Measurements from ENCODE around the gene SULT2A1.
"Not testable (repeated sequence)": the region's sequence is repeated elsewhere in the genome, so short reads cannot be mapped to it uniquely, and the experiment has no call there.

Gene SULT2A1

GRCh38 chr19:47896019-47896418 lies 9.9 kb upstream of the SULT2A1 start:
- Histone ChIP-seq H3K4me3 (no peak overlapping the region), H3K36me3 (ENCODE audit: insufficient read depth, low read length) (no peaks in the 10 kb centered on the region), H3K27ac (no peak overlapping the region), H3K9ac (ENCODE audit: insufficient read length) (no peak overlapping the region), H3K9me3 (ENCODE audit: low read depth, low read length) (peaks cover 2% of the 10 kb centered on the region; the same call in 1 of the 2 replicates)
- DNase-seq (ENCODE audit: low read depth, low spot score) = no peak
- TF ChIP-seq POLR2AphosphoS5 (IDR thresholded peaks at IDR 0.05; ENCODE audit: borderline replicate concordance, low read depth, low read length) (no peak), EZH2 (IDR thresholded peaks at IDR 0.05) (no peak), FOXP2 (optimal IDR thresholded peaks at IDR 0.05; ENCODE audit: control extremely low read depth, extremely low read length, insufficient read depth) (no peak)

DNA sequence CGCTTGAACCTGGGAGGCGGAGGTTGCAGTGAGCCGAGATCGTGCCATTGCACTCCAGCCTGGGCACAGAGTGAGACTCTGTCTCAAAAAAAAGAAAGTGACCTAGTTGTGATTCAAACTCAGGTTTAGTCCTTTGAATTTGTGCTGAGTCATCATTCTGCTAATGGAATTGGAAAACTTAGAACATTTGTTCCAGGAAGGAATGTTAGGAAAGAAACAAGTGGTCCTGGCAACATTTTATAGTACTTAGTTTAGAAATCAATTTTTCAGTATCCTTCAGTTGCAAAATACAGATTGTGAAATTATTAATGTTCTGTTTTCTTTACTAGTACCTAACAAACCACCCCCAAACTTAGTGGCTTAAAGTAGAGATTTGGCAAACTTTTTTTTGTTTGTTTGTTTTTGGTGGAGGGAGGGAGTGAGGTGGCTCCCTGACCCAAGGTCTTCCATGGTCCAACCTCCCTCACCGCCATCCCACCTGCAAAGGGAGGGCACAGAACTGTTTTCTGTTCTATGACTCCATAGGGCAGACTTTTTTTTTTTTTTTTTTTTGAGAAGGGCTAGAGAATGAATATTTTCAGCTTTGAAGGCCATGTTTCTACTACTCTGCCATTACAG lies 9.2 kb upstream of the SULT2A1 start:
- H3K4me3 ChIP-seq = no peak overlapping the region
- H3K27ac ChIP-seq = no peak overlapping the region
- H3K9ac ChIP-seq (ENCODE audit: insufficient read length) = no peak overlapping the region
- peaks cover 2% of the 10 kb centered on the region; the same call in 1 of the 2 replicates for H3K9me3 ChIP-seq (ENCODE audit: low read depth, low read length)
- H3K36me3 ChIP-seq (ENCODE audit: insufficient read depth, low read length) = no peaks in the 10 kb centered on the region
- TF ChIP-seq POLR2AphosphoS5 (IDR thresholded peaks at IDR 0.05; ENCODE audit: borderline replicate concordance, low read depth, low read length) = no peak
- no peak for TF ChIP-seq FOXP2 (optimal IDR thresholded peaks at IDR 0.05; ENCODE audit: control extremely low read depth, extremely low read length, insufficient read depth)
- TF ChIP-seq EZH2 (IDR thresholded peaks at IDR 0.05) = no peak
- DNase-seq (ENCODE audit: low read depth, low spot score) = no peak

GRCh38 chr19:47891923-47892666 lies 6.0 kb upstream of the SULT2A1 start:
- TF ChIP-seq EZH2 (IDR thresholded peaks at IDR 0.05) = no peak
- TF ChIP-seq FOXP2 (optimal IDR thresholded peaks at IDR 0.05; ENCODE audit: control extremely low read depth, extremely low read length, insufficient read depth) = no peak
- TF ChIP-seq POLR2AphosphoS5 (IDR thresholded peaks at IDR 0.05; ENCODE audit: borderline replicate concordance, low read depth, low read length) = no peak
- Histone ChIP-seq H3K9ac (ENCODE audit: insufficient read length) (peak overlapping the region; percentile 69), H3K4me3 (peak overlapping the region; percentile 36; the same call in 1 of the 2 replicates), H3K9me3 (ENCODE audit: low read depth, low read length) (peaks cover 2% of the 10 kb centered on the region; the same call in 1 of the 2 replicates), H3K36me3 (ENCODE audit: insufficient read depth, low read length) (no peaks in the 10 kb centered on the region), H3K27ac (peak overlapping the region; percentile 95)
- DNase-seq (ENCODE audit: low read depth, low spot score) = peak; percentile 18

GRCh38 chr19:47891622-47891922 lies 5.5 kb upstream of the SULT2A1 start:
- Histone ChIP-seq H3K4me3 (peak overlapping the region; percentile 36; the same call in 1 of the 2 replicates), H3K36me3 (ENCODE audit: insufficient read depth, low read length) (no peaks in the 10 kb centered on the region), H3K9me3 (ENCODE audit: low read depth, low read length) (peaks cover 2% of the 10 kb centered on the region; the same call in 1 of the 2 replicates), H3K9ac (ENCODE audit: insufficient read length) (peak overlapping the region; percentile 69), H3K27ac (peak overlapping the region; percentile 95)
- TF ChIP-seq FOXP2 (optimal IDR thresholded peaks at IDR 0.05; ENCODE audit: control extremely low read depth, extremely low read length, insufficient read depth) = no peak
- TF ChIP-seq EZH2 (IDR thresholded peaks at IDR 0.05) = no peak
- TF ChIP-seq POLR2AphosphoS5 (IDR thresholded peaks at IDR 0.05; ENCODE audit: borderline replicate concordance, low read depth, low read length) = no peak
- DNase-seq (ENCODE audit: low read depth, low spot score) = peak; percentile 14

- peak overlapping the region; percentile 95 for H3K27ac ChIP-seq
- no peak for TF ChIP-seq EZH2 (IDR thresholded peaks at IDR 0.05)
- TF ChIP-seq POLR2AphosphoS5 (IDR thresholded peaks at IDR 0.05; ENCODE audit: borderline replicate concordance, low read depth, low read length) = no peak
- TF ChIP-seq FOXP2 (optimal IDR thresholded peaks at IDR 0.05; ENCODE audit: control extremely low read depth, extremely low read length, insufficient read depth) = no peak
- no peaks in the 10 kb centered on the region for H3K36me3 ChIP-seq (ENCODE audit: insufficient read depth, low read length)
- H3K4me3 ChIP-seq = no peak overlapping the region; the same call in 1 of the 2 replicates
- DNase-seq (ENCODE audit: low read depth, low spot score) = no peak
- no peaks in the 10 kb centered on the region for H3K9me3 ChIP-seq (ENCODE audit: low read depth, low read length)
- no peak overlapping the region for H3K9ac ChIP-seq (ENCODE audit: insufficient read length)
Measured at GRCh38 chr19:47890865-47891621, 4.9 kb upstream of the SULT2A1 start.

GRCh38 chr19:47885067-47885463 lies 1.1 kb downstream of the SULT2A1 start:
- no peak for TF ChIP-seq FOXP2 (optimal IDR thresholded peaks at IDR 0.05; ENCODE audit: control extremely low read depth, extremely low read length, insufficient read depth)
- no peak for DNase-seq (ENCODE audit: low read depth, low spot score)
- Histone ChIP-seq H3K4me3 (no peak overlapping the region), H3K27ac (no peak overlapping the region), H3K36me3 (ENCODE audit: insufficient read depth, low read length) (no peaks in the 10 kb centered on the region), H3K9me3 (ENCODE audit: low read depth, low read length) (no peaks in the 10 kb centered on the region), H3K9ac (ENCODE audit: insufficient read length) (no peak overlapping the region)

GRCh38 chr19:47882890-47883289 lies 3.2 kb downstream of the SULT2A1 start:
- Histone ChIP-seq H3K27ac (no peak overlapping the region), H3K9ac (ENCODE audit: insufficient read length) (no peak overlapping the region), H3K36me3 (ENCODE audit: insufficient read depth, low read length) (no peaks in the 10 kb centered on the region), H3K9me3 (ENCODE audit: low read depth, low read length) (no peaks in the 10 kb centered on the region), H3K4me3 (no peak overlapping the region)
- TF ChIP-seq FOXP2 (optimal IDR thresholded peaks at IDR 0.05; ENCODE audit: control extremely low read depth, extremely low read length, insufficient read depth) = no peak
- TF ChIP-seq POLR2AphosphoS5 (IDR thresholded peaks at IDR 0.05; ENCODE audit: borderline replicate concordance, low read depth, low read length) = no peak
- TF ChIP-seq EZH2 (IDR thresholded peaks at IDR 0.05) = no peak
- no peak for DNase-seq (ENCODE audit: low read depth, low spot score)

GRCh38 chr19:47881757-47882156 lies 4.4 kb downstream of the SULT2A1 start:
- DNase-seq (ENCODE audit: low read depth, low spot score) = no peak
- H3K4me3 ChIP-seq = no peak overlapping the region
- H3K36me3 ChIP-seq (ENCODE audit: insufficient read depth, low read length) = no peaks in the 10 kb centered on the region
- H3K9me3 ChIP-seq (ENCODE audit: low read depth, low read length) = no peaks in the 10 kb centered on the region
- H3K9ac ChIP-seq (ENCODE audit: insufficient read length) = no peak overlapping the region
- no peak for TF ChIP-seq FOXP2 (optimal IDR thresholded peaks at IDR 0.05; ENCODE audit: control extremely low read depth, extremely low read length, insufficient read depth)
- no peak for TF ChIP-seq POLR2AphosphoS5 (IDR thresholded peaks at IDR 0.05; ENCODE audit: borderline replicate concordance, low read depth, low read length)
- no peak for TF ChIP-seq EZH2 (IDR thresholded peaks at IDR 0.05)
- H3K27ac ChIP-seq = no peak overlapping the region

DNA sequence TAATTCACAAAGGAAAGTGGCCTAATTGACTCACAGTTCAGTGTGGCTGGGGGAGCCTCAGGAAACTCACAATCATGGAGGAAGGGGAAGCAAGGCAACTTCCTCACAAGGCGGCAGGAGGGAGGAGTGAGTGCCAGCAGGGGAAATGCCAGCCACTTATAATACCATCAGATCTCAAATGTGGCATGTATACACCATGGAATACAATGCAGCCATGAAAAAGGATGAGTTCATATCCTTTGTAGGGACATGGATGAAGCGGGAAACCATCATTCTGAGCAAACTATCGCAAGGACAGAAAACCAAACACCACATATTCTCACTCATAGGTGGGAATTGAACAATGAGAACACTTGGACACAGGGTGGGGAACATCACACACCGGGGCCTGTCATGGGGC lies 6.7 kb downstream of the SULT2A1 start:
- not testable (repeated sequence) for H3K27ac ChIP-seq; H3K9ac ChIP-seq (ENCODE audit: insufficient read length); H3K4me3 ChIP-seq; H3K36me3 ChIP-seq (ENCODE audit: insufficient read depth, low read length); DNase-seq (ENCODE audit: low read depth, low spot score); H3K9me3 ChIP-seq (ENCODE audit: low read depth, low read length)
